G401 (cell line): ENCODE data around the gene PLD4. TPM values are rescaled to one million over a fixed set of nuclear protein-coding genes. Genes with fewer than 3 reads are reported as not detected.
"Not testable (repeated sequence)": the region's sequence is repeated elsewhere in the genome, so short reads cannot be mapped to it uniquely, and the experiment has no call there.

Experiments
- DNase-seq: peaks from one replicate; pipeline ENCODE4 v3.0.0-alpha.2; 2015; ENCODE audit warnings: low spot score
- in situ Hi-C: cut with HindIII; loops from 2 replicates; pipeline ENCODE4 v1.10.0; 2016; ENCODE audit warnings: low sequenced_read_pairs, mixed read lengths
- total RNA-seq: library from RNA; depleted of rRNA; stranded (reverse); fragments of >200 nt; shearing (Covaris generic); gene quantifications from 2 replicates; pipeline ENCODE4 v1.2.3, GENCODE V29; 2014

PLD4 gene
- total RNA-seq, 1 experiment from 2014 or later, result not detected

DNA sequence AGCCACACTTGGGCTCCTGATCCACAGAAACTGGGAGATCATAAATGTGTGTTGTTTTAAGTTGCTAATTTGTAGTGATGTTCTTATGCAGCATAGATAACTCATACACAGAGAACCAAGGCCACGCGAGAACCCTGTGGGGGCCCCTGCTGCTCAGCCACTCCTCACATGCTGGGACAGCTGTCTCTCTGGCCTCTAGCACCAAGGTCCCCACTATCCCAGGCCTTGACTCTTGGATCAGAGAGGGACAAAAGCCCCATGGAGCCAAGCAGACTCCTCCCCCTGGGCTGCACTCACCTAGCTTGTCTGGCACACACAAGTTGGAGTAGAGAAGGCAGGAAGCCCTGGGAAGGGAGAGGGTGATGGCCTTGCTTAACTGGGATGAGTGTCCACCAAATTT, 11.3 kb downstream of the PLD4 start:
- in situ Hi-C loops, result loop anchor here (5.0 to 10.0 kb wide), 4 partner anchors 111 to 221 kb away; no protein-coding TSS in a partner anchor
- no peak for DNase-seq

DNA sequence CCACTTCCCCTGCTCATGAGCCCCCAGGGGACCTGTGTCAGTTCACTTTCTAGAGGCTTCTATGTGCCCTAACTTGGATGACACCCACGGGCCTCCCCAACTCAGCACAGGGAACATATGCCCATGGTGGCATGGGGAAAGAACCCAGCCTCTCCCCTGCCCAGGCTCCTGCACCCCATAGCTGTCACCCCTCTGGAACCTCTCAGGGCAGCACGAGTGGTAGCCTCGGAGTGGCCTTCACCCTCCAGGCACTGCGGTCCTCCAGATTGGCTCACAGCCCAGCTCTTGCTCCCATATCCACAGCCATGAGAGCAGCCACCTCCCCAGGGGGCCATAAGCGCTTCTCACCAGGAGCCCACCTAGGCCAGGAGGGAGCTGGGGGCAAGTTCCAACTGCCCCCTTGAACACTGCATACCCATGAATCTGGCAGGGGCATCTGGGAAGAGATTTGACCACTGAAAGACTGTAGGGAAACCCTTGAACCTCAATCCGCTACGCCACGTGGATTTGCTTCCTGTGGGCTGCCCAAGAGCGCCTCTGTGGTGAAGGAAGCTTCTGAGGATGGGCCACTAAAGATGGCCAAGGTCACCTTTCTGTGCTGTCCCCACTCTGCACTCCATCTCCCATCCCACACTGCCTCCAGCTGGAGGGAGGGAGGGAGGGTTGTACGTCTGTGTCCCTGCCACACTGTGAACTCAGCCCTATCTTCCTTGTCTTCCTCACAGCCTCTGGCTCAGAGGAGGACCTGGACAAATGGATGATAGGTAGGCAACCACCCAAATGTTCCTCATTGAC, 11.9 kb downstream of the PLD4 start:
- in situ Hi-C loops, result loop anchor here (5.0 to 10.0 kb wide), 4 partner anchors 112 to 222 kb away; no protein-coding TSS in a partner anchor
- DNase-seq, result no peak

DNA sequence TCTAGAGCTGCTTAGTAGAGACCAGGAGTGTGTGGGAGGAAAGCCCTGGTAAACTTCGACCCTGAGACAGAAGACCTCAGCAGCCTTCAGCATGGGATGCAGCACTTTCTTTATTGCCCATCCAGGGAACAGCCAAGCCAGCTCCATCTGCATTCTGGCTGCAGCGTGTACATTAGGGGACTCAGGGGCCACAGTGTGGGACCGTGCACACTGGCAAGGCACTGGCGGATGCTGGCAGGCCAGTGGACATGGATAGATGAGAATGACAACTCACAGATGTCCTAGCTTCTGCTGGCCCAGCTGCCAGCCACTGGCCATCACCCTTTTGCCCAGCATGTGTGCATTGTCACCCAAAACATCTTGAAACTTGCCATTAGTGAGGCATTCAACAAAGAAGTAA, 12.5 kb downstream of the PLD4 start:
- in situ Hi-C loops, result loop anchor here (5.0 to 10.0 kb wide), 4 partner anchors 112 to 222 kb away; no protein-coding TSS in a partner anchor
- DNase-seq, result no peak

DNA sequence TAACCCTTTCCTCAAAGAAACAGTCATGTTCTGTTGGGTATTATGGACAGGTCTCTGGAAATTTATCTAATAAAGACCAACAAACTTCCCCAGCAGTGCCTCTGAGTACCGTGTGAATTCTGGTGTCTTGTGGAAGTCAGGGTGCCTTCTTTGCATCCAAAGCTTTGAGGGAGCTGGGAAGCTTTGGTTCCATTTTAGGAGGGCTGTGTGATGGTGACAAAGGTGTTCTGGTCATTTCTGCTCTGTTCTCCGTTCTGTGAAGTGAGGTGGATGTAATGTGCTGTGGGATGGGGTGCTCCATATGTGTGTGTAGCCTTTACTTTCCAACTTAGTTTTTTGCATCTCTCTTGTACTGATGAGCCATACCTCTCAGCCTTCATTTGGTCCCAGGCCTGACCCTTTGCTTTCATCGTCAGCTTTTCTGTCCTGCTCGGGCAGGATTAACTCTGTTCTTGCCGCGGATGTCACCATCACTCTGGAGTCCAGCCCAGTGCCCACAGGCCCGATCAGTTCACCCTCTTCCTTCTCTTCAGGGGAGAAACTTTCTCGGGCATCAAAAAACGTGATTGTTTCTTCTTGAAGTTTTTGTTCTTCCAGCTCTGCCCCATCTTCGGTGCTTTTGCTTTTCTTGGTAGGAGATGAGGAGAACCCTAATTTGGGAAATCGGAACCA, 13.2 kb downstream of the PLD4 start:
- no peak for DNase-seq
- in situ Hi-C loops, result loop anchor here (5.0 to 10.0 kb wide), 4 partner anchors 113 to 223 kb away; no protein-coding TSS in a partner anchor

DNA sequence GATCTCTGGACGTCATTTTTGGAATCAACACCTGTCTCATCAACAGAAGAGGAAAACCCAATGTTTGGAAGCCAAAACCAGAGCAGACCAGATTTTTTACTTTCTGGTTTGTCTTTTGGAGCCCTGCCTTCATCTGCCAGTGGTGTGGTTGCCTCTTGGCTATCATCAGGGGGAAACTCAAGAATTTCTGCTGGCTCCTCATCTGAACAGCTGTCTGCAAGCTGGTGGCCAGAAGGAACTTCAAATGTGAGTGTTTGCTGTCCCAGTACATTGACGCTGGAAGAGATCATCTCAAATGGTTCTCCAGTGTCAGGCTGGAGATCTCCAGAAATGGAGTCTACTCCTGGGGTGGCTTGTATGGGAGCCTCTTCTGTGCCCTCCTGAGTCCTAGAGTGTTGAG, 13.8 kb downstream of the PLD4 start:
- DNase-seq, result no peak
- in situ Hi-C loops, result loop anchor here (5.0 to 10.0 kb wide), 4 partner anchors 114 to 224 kb away; no protein-coding TSS in a partner anchor

DNA sequence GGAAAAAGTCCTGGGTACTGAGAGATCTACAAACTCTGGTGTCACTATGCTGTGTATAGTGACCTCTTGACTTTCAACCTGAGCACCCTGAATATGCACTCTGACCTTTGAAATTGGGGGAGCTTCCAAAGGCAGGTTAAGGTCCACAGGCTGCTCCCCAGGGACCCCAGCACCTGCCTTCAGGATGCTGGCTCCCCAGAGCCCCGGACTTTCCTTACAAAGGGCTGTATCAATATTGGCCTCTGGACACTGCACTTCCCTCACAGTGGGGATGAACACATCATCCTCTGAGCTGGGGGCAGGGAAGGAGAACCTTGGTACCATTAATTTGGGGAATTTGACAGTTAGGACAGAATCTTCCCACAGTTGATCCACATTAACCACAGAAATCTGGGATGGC, 14.3 kb downstream of the PLD4 start:
- in situ Hi-C loops, result loop anchor here (5.0 to 10.0 kb wide), 4 partner anchors 114 to 224 kb away; no protein-coding TSS in a partner anchor
- no peak for DNase-seq

DNA sequence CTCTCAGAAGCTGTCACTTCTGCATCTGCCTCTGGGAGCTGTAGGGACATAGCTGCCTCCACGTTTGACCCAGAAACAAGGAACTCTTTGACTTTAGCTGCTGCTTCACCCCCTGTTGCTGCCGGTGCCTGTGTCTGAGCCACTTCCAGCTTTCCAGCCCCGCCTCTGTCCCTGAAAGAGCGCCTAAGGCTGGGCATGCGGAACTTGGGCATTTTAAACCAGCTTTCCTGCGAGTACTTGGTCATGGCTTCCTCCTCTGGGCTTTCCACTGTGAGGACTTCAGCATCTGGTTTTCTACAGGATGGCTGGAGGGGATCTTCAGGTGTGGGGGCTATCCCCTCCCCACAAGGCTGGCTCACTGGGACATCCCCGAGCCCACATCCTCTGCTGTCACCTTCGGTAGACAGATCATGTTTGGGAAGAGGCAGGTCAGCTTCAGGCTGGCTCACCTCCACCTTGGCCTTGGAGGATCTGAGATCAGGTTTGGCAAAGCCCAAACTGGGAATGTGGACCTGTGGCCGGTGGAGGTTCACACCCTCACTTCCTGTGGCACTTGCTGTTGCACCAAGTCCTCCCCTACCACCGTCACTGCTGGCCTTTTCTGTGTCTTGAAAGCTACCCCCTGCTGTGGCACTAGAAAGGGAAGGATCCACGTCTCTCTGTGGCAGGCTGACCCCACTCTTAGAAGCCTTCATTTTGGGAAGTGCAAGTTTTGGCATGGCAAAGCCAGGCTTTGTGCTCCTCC, 15.2 kb downstream of the PLD4 start:
- in situ Hi-C loops, result loop anchor here (5.0 to 10.0 kb wide), 4 partner anchors 115 to 225 kb away; no protein-coding TSS in a partner anchor
- no peak for DNase-seq

DNA sequence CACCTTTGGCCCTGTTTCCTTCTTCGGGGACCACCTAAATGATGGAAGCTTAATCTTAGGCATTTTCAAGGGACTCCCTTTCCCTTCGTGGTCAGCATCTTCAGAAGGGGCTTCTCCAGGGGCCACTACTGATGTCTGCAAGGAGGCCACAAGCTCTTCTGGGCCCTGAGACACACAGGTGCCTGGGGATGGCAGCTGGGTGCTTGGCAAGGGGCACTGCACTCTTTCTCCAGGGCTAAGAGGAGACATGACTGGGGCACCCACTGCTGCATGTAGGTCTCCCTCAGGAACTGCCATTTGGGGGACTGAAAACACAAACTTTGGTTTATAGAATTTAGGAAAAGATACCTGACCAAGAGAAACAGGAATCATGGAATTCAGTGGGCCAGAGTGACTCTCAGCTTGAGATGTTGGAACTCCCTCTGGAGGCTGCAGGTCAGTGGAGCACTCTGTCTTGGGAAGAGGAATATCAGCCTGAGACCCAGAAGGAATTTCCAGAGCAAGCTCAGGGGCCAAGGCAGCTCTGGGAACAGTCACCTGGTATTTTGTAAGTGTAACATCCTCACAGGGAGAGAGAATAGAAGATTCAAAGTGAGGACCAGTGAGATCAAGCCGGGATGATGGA, 16.0 kb downstream of the PLD4 start:
- in situ Hi-C loops, result no loop called here
- DNase-seq, result no peak

DNA sequence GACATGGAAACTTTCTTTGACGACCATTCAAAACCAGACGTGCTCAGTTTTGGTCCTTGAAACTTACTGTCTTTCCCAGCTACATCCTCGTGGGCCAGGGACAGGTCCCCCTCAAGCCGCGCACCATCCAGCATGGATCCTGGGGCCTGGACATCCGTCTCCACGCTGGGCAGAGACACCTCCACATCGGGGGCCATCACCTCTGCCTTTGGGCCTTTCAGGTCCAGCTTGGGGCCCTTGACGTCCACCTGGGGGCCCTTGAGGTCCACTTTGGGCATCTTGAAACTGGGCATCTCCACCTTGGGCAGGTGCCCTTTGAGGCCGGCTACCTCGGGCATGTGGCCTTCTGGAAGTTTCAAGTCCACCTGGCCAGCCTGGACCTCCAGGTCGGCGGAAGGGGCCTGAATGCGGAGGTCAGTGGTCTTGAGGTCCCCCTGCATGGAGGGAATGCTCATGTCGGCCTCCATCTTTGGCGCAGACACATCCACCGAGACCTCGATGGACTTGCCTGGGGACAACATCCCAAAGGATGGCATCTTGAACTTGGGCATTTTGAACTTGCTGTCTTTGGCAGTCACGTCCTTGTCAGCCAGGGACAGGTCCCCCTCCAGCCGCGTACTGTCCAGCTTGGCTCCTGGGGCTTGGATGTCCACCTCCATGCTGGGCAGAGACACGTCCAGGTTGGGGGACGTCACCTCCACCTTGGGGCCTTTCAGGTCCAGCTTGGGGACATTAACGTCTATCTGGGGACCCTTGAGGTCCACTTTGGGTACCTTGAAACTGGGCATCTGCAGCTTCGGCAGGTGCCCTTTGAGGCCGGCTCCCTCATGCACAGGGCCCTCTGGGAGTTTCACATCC, 17.1 kb downstream of the PLD4 start:
- no peak for DNase-seq
- in situ Hi-C loops, result no loop called here

DNA sequence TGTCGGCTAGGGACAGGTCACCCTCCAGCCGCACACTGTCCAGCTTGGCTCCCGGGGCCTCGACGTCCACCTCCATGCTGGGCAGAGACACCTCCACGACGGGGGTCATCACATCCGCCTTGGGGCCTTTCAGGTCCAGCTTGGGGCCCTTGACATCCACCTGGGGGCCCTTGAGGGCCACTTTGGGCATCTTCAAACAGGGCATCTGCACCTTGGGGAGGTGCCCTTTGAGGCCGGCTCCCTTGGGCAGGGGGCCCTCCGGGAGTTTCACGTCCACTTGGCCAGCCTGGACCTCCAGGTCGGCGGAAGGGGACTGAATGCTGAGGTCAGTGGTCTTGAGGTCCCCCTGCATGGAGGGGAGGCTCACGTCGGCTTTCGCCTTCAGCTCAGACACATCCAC, 17.9 kb downstream of the PLD4 start:
- no peak for DNase-seq
- in situ Hi-C loops, result no loop called here

DNA sequence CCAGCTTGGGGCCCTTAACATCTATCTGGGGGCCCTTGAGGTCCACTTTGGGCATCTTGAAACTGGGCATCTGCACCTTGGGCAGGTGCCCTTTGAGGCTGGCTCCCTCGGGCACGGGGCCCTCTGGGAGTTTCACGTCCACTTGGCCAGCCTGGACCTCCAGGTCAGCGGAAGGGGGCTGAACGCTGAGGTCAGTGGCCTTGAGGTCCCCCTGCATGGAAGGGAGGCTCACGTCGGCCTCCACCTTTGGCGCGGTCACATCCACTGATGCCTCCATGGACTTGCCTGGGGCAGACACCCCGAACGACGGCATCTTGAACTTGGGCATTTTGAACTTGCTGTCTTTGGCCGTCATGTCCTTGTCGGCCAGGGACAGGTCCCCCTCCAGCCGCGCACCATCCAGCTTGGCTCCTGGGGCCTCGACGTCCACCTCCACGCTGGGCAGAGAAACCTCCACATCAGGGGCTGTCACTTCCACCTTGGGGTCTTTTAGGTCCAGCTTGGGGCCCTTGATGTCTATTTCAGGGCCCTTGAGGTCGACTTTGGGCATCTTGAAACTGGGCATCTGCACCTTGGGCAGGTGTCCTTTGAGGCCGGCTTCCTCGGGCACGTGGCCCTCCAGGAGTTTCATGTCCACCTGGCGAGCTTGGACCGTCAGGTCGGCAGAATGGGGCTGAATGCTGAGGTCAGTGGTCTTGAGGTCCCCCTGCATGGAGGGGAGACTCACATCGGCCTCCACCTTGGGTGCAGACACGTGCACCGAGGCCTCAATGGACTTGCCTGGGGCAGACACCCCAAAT, 18.7 kb downstream of the PLD4 start:
- in situ Hi-C loops, result not testable (repeated sequence)

DNA sequence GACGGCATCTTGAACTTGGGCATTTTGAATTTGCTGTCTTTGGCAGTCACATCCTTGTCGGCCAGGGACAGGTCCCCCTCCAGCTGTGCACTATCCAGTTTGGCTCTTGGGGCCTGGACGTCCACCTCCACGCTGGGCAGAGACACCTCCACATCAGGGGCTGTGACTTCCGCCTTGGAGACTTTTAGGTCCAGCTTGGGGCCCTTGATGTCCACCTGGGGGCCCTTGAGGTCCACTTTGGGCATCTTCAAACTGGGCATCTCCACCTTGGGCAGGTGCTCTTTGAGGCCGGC, 19.3 kb downstream of the PLD4 start:
- DNase-seq, in situ Hi-C loops: not testable (repeated sequence)

More for the DNA sequence above, 18.7 kb downstream of the PLD4 start:
- not testable (repeated sequence) for DNase-seq

DNA sequence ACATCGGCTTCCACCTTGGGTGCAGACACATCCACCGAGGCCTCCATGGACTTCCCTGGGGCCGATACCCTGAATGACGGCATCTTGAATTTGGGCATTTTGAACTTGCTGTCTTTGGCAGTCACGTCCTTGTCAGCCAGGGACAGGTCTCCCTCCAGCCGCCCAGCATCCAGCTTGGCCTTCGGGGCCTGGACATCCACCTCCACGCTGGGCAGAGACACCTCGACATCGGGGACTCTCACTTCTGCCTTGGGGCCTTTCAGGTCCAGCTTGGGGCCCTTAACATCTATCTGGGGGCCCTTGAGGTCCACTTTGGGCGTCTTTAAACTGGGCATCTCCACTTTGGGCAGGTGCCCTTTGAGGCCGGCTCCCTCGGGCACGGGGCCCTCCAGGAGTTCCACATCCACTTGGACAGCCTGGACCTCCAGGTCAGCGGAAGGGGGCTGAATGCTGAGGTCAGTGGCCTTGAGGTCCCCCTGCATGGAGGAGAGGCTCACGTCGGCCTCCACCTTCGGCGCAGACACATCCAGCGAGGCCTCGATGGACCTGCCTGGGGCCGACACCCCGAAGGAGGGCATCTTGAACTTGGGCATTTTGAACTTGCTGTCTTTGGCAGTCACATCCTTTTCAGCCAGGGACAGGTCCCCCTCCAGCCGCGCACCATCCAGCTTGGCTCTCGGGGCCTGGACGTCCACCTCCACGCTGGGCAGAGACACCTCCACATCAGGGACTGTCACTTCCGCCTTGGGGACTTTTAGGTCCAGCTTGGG, 19.9 kb downstream of the PLD4 start:
- DNase-seq, in situ Hi-C loops: not testable (repeated sequence)

DNA sequence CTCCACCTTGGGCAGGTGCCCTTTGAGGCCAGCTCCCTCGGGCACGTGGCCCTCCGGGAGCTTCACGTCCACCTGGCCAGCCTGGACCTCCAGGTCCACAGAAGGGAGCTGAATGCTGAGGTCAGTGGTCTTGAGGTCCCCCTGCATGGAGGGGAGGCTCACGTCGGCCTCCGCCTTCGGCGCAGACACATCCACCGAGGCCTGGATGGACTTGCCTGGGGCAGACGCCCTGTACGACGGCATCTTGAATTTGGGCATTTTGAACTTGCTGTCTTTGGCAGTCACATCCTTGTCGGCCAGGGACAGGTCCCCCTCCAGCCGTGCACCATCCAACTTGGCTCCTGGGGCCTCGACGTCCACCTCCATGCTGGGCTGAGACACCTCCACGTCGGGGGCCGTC, 20.6 kb downstream of the PLD4 start:
- in situ Hi-C loops, result not testable (repeated sequence)

DNA sequence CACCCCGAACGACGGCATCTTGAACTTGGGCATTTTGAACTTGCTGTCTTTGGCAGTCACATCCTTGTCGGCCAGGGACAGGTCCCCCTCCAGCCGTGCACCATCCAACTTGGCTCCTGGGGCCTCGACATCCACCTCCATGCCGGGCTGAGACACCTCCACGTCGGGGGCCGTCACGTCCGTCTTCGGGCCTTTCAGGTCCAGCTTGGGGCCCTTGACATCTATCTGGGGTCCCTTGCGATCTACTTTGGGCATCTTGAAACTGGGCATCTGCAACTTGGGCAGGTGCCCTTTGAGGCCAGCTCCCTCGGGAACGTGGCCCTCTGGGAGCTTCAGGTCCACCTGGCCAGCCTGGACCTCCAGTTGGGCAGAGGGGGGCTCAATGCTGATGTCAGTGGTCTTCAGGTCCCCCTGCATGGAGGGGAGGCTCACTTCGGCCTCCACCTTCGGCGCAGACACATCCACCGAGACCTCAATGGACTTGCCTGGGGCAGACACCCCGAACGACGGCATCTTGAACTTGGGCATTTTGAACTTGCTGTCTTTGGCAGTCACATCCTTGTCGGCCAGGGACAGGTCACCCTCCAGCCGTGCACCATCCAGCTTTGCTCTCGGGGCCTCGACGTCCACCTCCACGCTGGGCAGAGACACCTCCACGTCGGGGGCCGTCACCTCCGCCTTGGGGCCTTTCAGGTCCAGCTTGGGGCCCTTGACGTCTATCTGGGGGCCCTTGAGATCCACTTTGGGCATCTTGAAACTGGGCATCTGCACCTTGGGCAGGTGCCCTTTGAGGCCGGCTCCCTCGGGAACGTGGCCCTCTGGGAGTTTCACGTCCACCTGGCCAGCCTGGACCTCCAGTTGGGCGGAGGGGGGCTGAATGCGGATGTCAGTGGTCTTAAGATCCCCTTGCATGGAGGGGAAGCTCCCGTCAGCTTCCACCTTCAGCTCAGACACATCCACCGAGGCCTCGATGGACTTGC, 21.6 kb downstream of the PLD4 start:
- not testable (repeated sequence) for DNase-seq

More for the DNA sequence above, 20.6 kb downstream of the PLD4 start:
- DNase-seq, result not testable (repeated sequence)

DNA sequence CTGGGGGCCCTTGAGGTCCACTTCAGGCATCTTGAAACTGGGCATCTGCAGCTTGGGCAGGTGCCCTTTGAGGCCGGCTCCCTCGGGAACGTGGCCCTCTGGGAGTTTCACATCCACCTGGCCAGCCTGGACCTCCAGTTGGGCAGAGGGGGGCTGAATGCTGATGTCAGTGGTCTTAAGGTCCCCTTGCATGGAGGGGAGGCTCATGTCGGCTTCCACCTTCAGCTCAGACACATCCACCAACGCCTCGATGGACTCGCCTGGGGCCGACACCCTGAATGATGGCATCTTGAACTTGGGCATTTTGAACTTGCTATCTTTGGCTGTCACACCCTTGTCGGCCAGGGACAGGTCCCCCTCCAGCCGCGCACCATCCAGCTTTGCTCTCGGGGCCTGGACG, 22.5 kb downstream of the PLD4 start:
- DNase-seq, in situ Hi-C loops: not testable (repeated sequence)

More for the DNA sequence above, 21.6 kb downstream of the PLD4 start:
- in situ Hi-C loops, result not testable (repeated sequence)
